Measurements from ENCODE around the gene TRAPPC3L.

Gene TRAPPC3L

GRCh38 chr6:116492331-116493067 is 53.0 kb downstream of the TRAPPC3L start (continued):
- TF ChIP-seq, protein P1, sequence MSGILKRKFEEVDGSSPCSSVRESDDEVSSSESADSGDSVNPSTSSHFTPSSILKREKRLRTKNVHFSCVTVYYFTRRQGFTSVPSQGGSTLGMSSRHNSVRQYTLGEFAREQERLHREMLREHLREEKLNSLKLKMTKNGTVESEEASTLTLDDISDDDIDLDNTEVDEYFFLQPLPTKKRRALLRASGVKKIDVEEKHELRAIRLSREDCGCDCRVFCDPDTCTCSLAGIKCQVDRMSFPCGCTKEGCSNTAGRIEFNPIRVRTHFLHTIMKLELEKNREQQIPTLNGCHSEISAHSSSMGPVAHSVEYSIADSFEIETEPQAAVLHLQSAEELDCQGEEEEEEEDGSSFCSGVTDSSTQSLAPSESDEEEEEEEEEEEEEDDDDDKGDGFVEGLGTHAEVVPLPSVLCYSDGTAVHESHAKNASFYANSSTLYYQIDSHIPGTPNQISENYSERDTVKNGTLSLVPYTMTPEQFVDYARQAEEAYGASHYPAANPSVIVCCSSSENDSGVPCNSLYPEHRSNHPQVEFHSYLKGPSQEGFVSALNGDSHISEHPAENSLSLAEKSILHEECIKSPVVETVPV (CRISPR knock-in tag; IDR thresholded peaks at IDR 0.05), result no peak
- TF ChIP-seq, protein P2, sequence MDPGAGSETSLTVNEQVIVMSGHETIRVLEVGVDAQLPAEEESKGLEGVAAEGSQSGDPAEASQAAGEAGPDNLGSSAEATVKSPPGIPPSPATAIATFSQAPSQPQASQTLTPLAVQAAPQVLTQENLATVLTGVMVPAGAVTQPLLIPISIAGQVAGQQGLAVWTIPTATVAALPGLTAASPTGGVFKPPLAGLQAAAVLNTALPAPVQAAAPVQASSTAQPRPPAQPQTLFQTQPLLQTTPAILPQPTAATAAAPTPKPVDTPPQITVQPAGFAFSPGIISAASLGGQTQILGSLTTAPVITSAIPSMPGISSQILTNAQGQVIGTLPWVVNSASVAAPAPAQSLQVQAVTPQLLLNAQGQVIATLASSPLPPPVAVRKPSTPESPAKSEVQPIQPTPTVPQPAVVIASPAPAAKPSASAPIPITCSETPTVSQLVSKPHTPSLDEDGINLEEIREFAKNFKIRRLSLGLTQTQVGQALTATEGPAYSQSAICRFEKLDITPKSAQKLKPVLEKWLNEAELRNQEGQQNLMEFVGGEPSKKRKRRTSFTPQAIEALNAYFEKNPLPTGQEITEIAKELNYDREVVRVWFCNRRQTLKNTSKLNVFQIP (CRISPR knock-in tag; IDR thresholded peaks at IDR 0.05; ENCODE audit: borderline replicate concordance, low read depth), result no peak
- TF ChIP-seq PPARA (CRISPR knock-in tag; IDR thresholded peaks at IDR 0.05; ENCODE audit: borderline replicate concordance), result no peak
- no peak for TF ChIP-seq ZFP30 (CRISPR knock-in tag; IDR thresholded peaks at IDR 0.05)
- no peak for TF ChIP-seq SNAI2 (CRISPR knock-in tag; IDR thresholded peaks at IDR 0.05)
- no peak for TF ChIP-seq RARB (CRISPR knock-in tag; IDR thresholded peaks at IDR 0.05)

DNA sequence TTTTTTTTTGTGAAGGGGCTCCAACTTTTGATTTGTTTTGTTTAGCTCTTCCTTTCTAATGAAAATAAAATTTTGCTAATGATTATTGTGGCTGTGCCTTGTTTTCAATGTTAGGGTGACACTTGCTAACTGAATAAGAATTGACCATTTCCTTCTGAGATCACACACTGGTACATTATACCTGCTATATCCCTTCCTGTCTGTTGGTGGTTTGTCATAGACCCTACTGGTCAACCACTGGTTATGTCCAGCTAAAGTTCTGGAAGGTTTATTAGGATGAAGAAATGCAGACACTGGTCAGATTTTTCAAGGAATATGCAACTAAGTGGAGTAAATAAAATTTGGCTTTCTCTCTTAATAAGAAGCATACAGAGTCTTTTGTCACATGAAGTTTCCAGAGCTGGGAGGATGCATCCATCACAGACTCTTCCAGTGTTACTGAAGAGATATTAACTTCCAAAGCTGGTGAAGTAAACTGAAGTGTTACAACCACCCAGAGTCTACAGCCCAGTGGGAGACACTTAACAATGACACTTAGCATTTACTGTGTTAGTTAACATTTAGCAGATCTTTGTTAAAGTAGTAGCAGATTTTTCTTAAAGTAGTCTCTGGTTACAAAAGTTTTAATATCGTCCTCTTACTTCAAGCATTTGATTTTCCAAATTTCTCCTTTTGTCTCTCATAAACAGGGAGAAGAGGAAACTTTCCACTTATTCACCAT is 53.7 kb downstream of the TRAPPC3L start:
- no peak for ATAC-seq

DNA sequence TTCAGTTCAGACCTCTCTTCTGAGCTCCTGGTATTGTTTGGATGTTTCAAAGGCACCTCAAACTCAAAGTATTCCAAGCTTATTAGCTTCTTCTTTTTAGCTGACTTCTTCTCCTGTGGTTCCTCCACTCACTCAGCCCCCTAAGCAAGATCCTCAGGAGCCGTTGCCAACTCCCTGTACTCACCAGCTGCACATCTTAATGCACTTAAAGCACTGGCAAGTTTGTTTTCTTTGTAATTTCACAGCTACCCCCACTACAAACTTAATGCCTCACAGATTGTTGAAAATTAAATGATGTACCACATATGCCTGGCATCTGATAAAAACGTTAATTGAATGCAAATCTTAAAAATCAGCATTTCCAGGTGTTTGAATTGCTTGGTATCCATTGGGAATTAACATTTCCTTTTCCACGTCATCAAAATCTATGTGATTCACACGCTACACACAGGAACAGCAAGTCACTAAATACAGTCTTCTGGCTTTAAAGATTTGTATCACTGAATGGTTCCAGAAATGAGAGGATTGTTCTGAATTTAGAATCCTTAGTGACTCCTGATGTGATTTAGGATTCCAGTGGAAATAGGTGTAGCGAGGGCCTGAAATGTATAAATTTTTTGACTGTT is 59.8 kb downstream of the TRAPPC3L start:
- TF ChIP-seq ISL1 (CRISPR knock-in tag; IDR thresholded peaks at IDR 0.05) (no peak), RARB (CRISPR knock-in tag; IDR thresholded peaks at IDR 0.05) (no peak), ARNTL (CRISPR knock-in tag; IDR thresholded peaks at IDR 0.05; ENCODE audit: borderline replicate concordance, low read depth) (no peak), ZFP3 (CRISPR knock-in tag; IDR thresholded peaks at IDR 0.05) (no peak), TCF4 (CRISPR knock-in tag; IDR thresholded peaks at IDR 0.05; ENCODE audit: borderline replicate concordance) (no peak), ZNF565 (CRISPR knock-in tag; conservative IDR thresholded peaks at IDR 0.05; ENCODE audit: low read depth) (no peak), ZNF8 (CRISPR knock-in tag; IDR thresholded peaks at IDR 0.05) (no peak), SNAI2 (CRISPR knock-in tag; IDR thresholded peaks at IDR 0.05) (no peak), PPARA (CRISPR knock-in tag; IDR thresholded peaks at IDR 0.05; ENCODE audit: borderline replicate concordance) (no peak), ZC3H10 (CRISPR knock-in tag; IDR thresholded peaks at IDR 0.05) (no peak), TSHZ2 (CRISPR knock-in tag; IDR thresholded peaks at IDR 0.05) (no peak), TOX (CRISPR knock-in tag; IDR thresholded peaks at IDR 0.05; ENCODE audit: borderline replicate concordance) (no peak)
- TF ChIP-seq, protein P2 (CRISPR knock-in tag; IDR thresholded peaks at IDR 0.05; ENCODE audit: borderline replicate concordance, low read depth), result no peak
- TF ChIP-seq, protein P3, sequence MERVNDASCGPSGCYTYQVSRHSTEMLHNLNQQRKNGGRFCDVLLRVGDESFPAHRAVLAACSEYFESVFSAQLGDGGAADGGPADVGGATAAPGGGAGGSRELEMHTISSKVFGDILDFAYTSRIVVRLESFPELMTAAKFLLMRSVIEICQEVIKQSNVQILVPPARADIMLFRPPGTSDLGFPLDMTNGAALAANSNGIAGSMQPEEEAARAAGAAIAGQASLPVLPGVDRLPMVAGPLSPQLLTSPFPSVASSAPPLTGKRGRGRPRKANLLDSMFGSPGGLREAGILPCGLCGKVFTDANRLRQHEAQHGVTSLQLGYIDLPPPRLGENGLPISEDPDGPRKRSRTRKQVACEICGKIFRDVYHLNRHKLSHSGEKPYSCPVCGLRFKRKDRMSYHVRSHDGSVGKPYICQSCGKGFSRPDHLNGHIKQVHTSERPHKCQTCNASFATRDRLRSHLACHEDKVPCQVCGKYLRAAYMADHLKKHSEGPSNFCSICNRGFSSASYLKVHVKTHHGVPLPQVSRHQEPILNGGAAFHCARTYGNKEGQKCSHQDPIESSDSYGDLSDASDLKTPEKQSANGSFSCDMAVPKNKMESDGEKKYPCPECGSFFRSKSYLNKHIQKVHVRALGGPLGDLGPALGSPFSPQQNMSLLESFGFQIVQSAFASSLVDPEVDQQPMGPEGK (CRISPR knock-in tag; IDR thresholded peaks at IDR 0.05; ENCODE audit: borderline replicate concordance), result no peak
- TF ChIP-seq, protein P1 (CRISPR knock-in tag; IDR thresholded peaks at IDR 0.05), result no peak
- no peak for ATAC-seq

More for the DNA sequence above, 53.7 kb downstream of the TRAPPC3L start:
- TF ChIP-seq ESRRG (CRISPR knock-in tag; IDR thresholded peaks at IDR 0.05) (no peak), ZNF8 (CRISPR knock-in tag; IDR thresholded peaks at IDR 0.05) (no peak), CSDC2 (CRISPR knock-in tag; IDR thresholded peaks at IDR 0.05) (no peak), PPARA (CRISPR knock-in tag; IDR thresholded peaks at IDR 0.05; ENCODE audit: borderline replicate concordance) (no peak), ISL1 (CRISPR knock-in tag; IDR thresholded peaks at IDR 0.05) (no peak), BACH2 (CRISPR knock-in tag; IDR thresholded peaks at IDR 0.05; ENCODE audit: borderline replicate concordance) (no peak), ZNF70 (CRISPR knock-in tag; IDR thresholded peaks at IDR 0.05) (no peak), ZC3H10 (CRISPR knock-in tag; IDR thresholded peaks at IDR 0.05) (no peak), ARNTL (CRISPR knock-in tag; IDR thresholded peaks at IDR 0.05; ENCODE audit: borderline replicate concordance, low read depth) (no peak)
- TF ChIP-seq, protein P2 (CRISPR knock-in tag; IDR thresholded peaks at IDR 0.05; ENCODE audit: borderline replicate concordance, low read depth), result no peak
